Urinary bladder (tissue), 4 donors: ENCODE data around the gene CREB3. TPM values are rescaled to one million over a fixed set of nuclear protein-coding genes. Genes with fewer than 3 reads are reported as not detected.

ENCODE experiments used
- DNase-seq: peaks from one replicate; pipeline ENCODE4 v3.0.0-alpha.2; 2015; ENCODE audit errors: extremely low spot score
- H3K27ac ChIP-seq: one replicate; pipeline ENCODE4 v1.5.1; 2013; ENCODE audit warnings: low read depth, mild to moderate bottlenecking, moderate library complexity
- H3K36me3 ChIP-seq: one replicate; pipeline ENCODE4 v1.6.1; 2013; ENCODE audit warnings: mild to moderate bottlenecking, moderate library complexity; ENCODE audit not compliant: insufficient read depth
- H3K4me1 ChIP-seq: one replicate; pipeline ENCODE4 v1.6.1; 2013; ENCODE audit warnings: mild to moderate bottlenecking, moderate library complexity; ENCODE audit not compliant: insufficient read depth
- H3K4me3 ChIP-seq: one replicate; pipeline ENCODE4 v1.5.1; 2013; ENCODE audit warnings: low read depth, low read length
- WGBS: extraction: QIAGEN DNeasy Blood & Tissue Kit; methylation state at CpG from one replicate; pipeline ENCODE4 v1.1.7; 2013; 5-methylcytosine and 5-hydroxymethylcytosine counted together
- polyA plus RNA-seq: library from polyadenylated mRNA; stranded (reverse); fragments of 200-250 nt; gene quantifications from one replicate; pipeline ENCODE4 v1.2.3, GENCODE V29; 2013
- small RNA-seq: library from RNA; depleted of rRNA; stranded (forward); fragments of <200 nt; gene quantifications from one replicate; pipeline ENCODE3, GENCODE V24; 2014
- total RNA-seq: library from RNA; depleted of rRNA; stranded (reverse); fragments of >200 nt; gene quantifications from one replicate; pipeline ENCODE4 v1.2.3, GENCODE V29; 2014
- donor health status: healthy with polysubstance abuse.
- donor health status: healthy.

Gene CREB3
- total and polyA plus RNA-seq, 2 donors: 28.2 to 50.0 TPM

- 81% methylated on average over 3 of the region's 3 CpGs for WGBS
- no peak overlapping the region for H3K4me3 ChIP-seq
- peaks cover 2% of the 10 kb centered on the region for H3K4me1 ChIP-seq
- H3K36me3 ChIP-seq: no peaks in the 10 kb centered on the region
- H3K27ac ChIP-seq: no peak overlapping the region
- DNase-seq: no peak
These were observed 39.5 kb downstream of the CREB3 start for GRCh38 chr9:35771943-35772342.

- Histone ChIP-seq H3K4me3 (no peak overlapping the region), H3K4me1 (peaks cover 2% of the 10 kb centered on the region), H3K36me3 (no peaks in the 10 kb centered on the region), H3K27ac (no peak overlapping the region)
- 59% methylated on average over 7 of the region's 7 CpGs for WGBS
- no peak for DNase-seq
These were observed 42.6 kb downstream of the CREB3 start for GRCh38 chr9:35774907-35775635.

GRCh38 chr9:35776018-35776417, 43.6 kb downstream of the CREB3 start:
- no peaks in the 10 kb centered on the region for H3K36me3 ChIP-seq
- H3K27ac ChIP-seq: no peak overlapping the region
- no peaks in the 10 kb centered on the region for H3K4me1 ChIP-seq
- no peak overlapping the region for H3K4me3 ChIP-seq
- WGBS: 81% methylated on average over 4 of the region's 4 CpGs
- DNase-seq: no peak

DNA sequence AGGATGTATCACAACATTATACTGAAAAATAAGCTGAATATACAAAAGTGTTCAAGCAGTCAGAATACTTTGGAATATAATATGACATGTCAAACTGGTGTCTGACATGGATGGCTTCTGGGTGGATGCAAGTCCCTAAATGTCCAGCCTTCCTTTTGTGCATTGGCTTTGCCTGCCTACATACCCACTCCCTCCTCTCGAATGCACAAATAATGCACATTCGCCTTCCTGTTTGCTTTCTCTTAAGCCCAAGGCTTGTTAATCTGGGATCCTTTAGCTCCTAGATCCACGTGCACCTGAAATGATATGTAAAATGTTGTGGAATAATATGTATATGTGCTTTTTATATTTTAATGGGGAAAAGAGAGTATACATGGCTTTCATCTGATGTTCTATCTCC, 46.0 kb downstream of the CREB3 start:
- no peak for DNase-seq
- 76% methylated on average over 3 of the region's 3 CpGs for WGBS
- Histone ChIP-seq H3K4me3 (no peak overlapping the region), H3K4me1 (no peaks in the 10 kb centered on the region), H3K36me3 (no peaks in the 10 kb centered on the region), H3K27ac (no peak overlapping the region)

GRCh38 chr9:35781066-35781465, 48.6 kb downstream of the CREB3 start:
- H3K36me3 ChIP-seq: peaks cover 2% of the 10 kb centered on the region
- H3K4me1 ChIP-seq: no peaks in the 10 kb centered on the region
- no peak for DNase-seq
- WGBS: 69% methylated on average over 2 of the region's 2 CpGs
- H3K27ac ChIP-seq: no peak overlapping the region
- no peak overlapping the region for H3K4me3 ChIP-seq

GRCh38 chr9:35783418-35783817, 51.0 kb downstream of the CREB3 start:
- Histone ChIP-seq H3K36me3 (peaks cover 2% of the 10 kb centered on the region), H3K4me3 (no peak overlapping the region), H3K4me1 (no peaks in the 10 kb centered on the region), H3K27ac (no peak overlapping the region)
- no peak for DNase-seq

Small RNA genes lying within 50 kb of the gene (small RNA-seq; reads per million reads assigned to genes)
- 0.09 reads per million for gene MIR6853

Other genes starting within 250 kb of the CREB3 start
- 17.2 TPM for gene RUSC2, start 242.6 kb upstream of the CREB3 start, total RNA-seq
- 42.5 TPM for gene RUSC2, start 242.6 kb upstream of the CREB3 start, polyA plus RNA-seq
- gene TESK1, start 127.4 kb upstream of the CREB3 start, total RNA-seq: 6.8 TPM
- gene TESK1, start 127.4 kb upstream of the CREB3 start, polyA plus RNA-seq: 52.9 TPM
- 1.5 TPM for gene CD72, start 114.3 kb upstream of the CREB3 start, total RNA-seq
- 1.6 TPM for gene CD72, start 114.3 kb upstream of the CREB3 start, polyA plus RNA-seq
- gene SIT1, start 81.7 kb upstream of the CREB3 start, total RNA-seq: 0.48 TPM
- 0.60 TPM for gene SIT1, start 81.7 kb upstream of the CREB3 start, polyA plus RNA-seq
- gene RMRP, start 74.6 kb upstream of the CREB3 start, total RNA-seq: 99,097 TPM
- gene RMRP, start 74.6 kb upstream of the CREB3 start, polyA plus RNA-seq: not detected
- gene CCDC107, start 74.4 kb upstream of the CREB3 start, total RNA-seq: 10.7 TPM
- 71.5 TPM for gene CCDC107, start 74.4 kb upstream of the CREB3 start, polyA plus RNA-seq
- 4.7 TPM for gene ARHGEF39, start 67.5 kb upstream of the CREB3 start, total RNA-seq
- gene ARHGEF39, start 67.5 kb upstream of the CREB3 start, polyA plus RNA-seq: 1.1 TPM
- gene CA9, start 58.7 kb upstream of the CREB3 start, total RNA-seq: 0.37 TPM
- 1.8 TPM for gene CA9, start 58.7 kb upstream of the CREB3 start, polyA plus RNA-seq
- gene TPM2, start 42.7 kb upstream of the CREB3 start, total RNA-seq: 907 TPM
- gene TPM2, start 42.7 kb upstream of the CREB3 start, polyA plus RNA-seq: 7,869 TPM
- 154 TPM for gene TLN1, start 471 bp upstream of the CREB3 start, total RNA-seq
- gene TLN1, start 471 bp upstream of the CREB3 start, polyA plus RNA-seq: 533 TPM
- gene GBA2, start 16.6 kb downstream of the CREB3 start, total RNA-seq: 36.0 TPM
- 51.4 TPM for gene GBA2, start 16.6 kb downstream of the CREB3 start, polyA plus RNA-seq
- gene RGP1, start 16.6 kb downstream of the CREB3 start, total RNA-seq: 12.1 TPM
- 16.7 TPM for gene RGP1, start 16.6 kb downstream of the CREB3 start, polyA plus RNA-seq
- 0.53 TPM for gene MSMP, start 21.6 kb downstream of the CREB3 start, total RNA-seq
- gene MSMP, start 21.6 kb downstream of the CREB3 start, polyA plus RNA-seq: 0.42 TPM
- gene NPR2, start 58.9 kb downstream of the CREB3 start, total RNA-seq: 23.1 TPM
- gene NPR2, start 58.9 kb downstream of the CREB3 start, polyA plus RNA-seq: 30.6 TPM
- gene SPAG8, start 79.6 kb downstream of the CREB3 start, total RNA-seq: 1.9 TPM
- 1.9 TPM for gene SPAG8, start 79.6 kb downstream of the CREB3 start, polyA plus RNA-seq
- gene HINT2, start 82.4 kb downstream of the CREB3 start, total RNA-seq: 12.8 TPM
- 53.8 TPM for gene HINT2, start 82.4 kb downstream of the CREB3 start, polyA plus RNA-seq
- gene FAM221B, start 96.1 kb downstream of the CREB3 start, total RNA-seq: 0.21 TPM
- gene FAM221B, start 96.1 kb downstream of the CREB3 start, polyA plus RNA-seq: not detected
- 4.8 TPM for gene TMEM8B, start 96.6 kb downstream of the CREB3 start, total RNA-seq
- gene TMEM8B, start 96.6 kb downstream of the CREB3 start, polyA plus RNA-seq: 23.8 TPM
- not detected for gene OR13J1, start 137.7 kb downstream of the CREB3 start, total RNA-seq
- gene OR13J1, start 137.7 kb downstream of the CREB3 start, polyA plus RNA-seq: not detected
- gene HRCT1, start 173.5 kb downstream of the CREB3 start, total RNA-seq: 0.42 TPM
- 15.8 TPM for gene HRCT1, start 173.5 kb downstream of the CREB3 start, polyA plus RNA-seq
- not detected for gene SPAAR, start 176.8 kb downstream of the CREB3 start, total RNA-seq
- gene SPAAR, start 176.8 kb downstream of the CREB3 start, polyA plus RNA-seq: 1.4 TPM
- not detected for gene OR2S2, start 225.5 kb downstream of the CREB3 start, total RNA-seq
- not detected for gene OR2S2, start 225.5 kb downstream of the CREB3 start, polyA plus RNA-seq